PC-3 (cell line): Measurements from ENCODE around the gene TMEM69.
"Not testable (repeated sequence)": the region's sequence is repeated elsewhere in the genome, so short reads cannot be mapped to it uniquely, and the experiment has no call there.

ENCODE experiments used
- EZH2 ChIP-seq: fragments of 300-600 bp; sonication (generic); IDR thresholded peaks from one replicate; pipeline ENCODE4 v1.6.1; 2017; ENCODE audit warnings: antibody characterized with exemption, mild to moderate bottlenecking, low read length; ENCODE audit not compliant: unreplicated experiment
- EZH2phosphoT487 ChIP-seq: fragments of 300-600 bp; sonication (generic); IDR thresholded peaks from 2 replicates; pipeline ENCODE4 v1.6.1; 2018; ENCODE audit warnings: mild to moderate bottlenecking, antibody characterized with exemption, low read length, borderline replicate concordance
- TF ChIP-seq, protein P1 (sequence below): fragments of 300-600 bp; sonication (generic); conservative IDR thresholded peaks from 2 replicates; pipeline ENCODE4 v1.5.1; 2017; ENCODE audit warnings: antibody characterized with exemption, low read depth, mild to moderate bottlenecking, low read length

DNA sequence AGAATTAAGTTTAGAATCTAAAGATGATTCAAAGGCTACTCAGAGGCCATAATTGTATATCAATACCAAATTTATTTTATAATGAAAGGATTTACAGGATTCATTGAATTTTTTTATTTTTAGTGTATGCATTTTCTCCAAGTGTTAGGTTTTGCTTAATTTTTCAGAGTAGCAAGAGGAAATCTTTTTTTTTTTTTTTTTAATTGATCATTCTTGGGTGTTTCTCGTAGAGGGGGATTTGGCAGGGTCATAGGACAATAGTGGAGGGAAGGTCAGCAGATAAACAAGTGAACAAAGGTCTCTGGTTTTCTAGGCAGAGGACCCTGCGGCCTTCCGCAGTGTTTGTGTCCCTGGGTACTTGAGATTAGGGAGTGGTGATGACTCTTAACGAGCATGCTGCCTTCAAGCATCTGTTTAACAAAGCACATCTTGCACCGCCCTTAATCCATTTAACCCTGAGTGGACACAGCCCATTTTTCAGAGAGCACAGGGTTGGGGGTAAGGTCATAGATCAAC is 51.7 kb downstream of the TMEM69 start:
- TF ChIP-seq, protein P1, sequence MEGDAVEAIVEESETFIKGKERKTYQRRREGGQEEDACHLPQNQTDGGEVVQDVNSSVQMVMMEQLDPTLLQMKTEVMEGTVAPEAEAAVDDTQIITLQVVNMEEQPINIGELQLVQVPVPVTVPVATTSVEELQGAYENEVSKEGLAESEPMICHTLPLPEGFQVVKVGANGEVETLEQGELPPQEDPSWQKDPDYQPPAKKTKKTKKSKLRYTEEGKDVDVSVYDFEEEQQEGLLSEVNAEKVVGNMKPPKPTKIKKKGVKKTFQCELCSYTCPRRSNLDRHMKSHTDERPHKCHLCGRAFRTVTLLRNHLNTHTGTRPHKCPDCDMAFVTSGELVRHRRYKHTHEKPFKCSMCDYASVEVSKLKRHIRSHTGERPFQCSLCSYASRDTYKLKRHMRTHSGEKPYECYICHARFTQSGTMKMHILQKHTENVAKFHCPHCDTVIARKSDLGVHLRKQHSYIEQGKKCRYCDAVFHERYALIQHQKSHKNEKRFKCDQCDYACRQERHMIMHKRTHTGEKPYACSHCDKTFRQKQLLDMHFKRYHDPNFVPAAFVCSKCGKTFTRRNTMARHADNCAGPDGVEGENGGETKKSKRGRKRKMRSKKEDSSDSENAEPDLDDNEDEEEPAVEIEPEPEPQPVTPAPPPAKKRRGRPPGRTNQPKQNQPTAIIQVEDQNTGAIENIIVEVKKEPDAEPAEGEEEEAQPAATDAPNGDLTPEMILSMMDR, result not testable (repeated sequence)
- TF ChIP-seq EZH2, EZH2phosphoT487: not testable (repeated sequence)
